GM19468 (cell line): ENCODE data around the gene GGA2.
"Not testable (repeated sequence)": the region's sequence is repeated elsewhere in the genome, so short reads cannot be mapped to it uniquely, and the experiment has no call there.

Source experiments
- ATAC-seq: cut with Tn5 transposase; IDR thresholded peaks from one replicate; pipeline ENCODE4 v1.9.1; 2021; ENCODE audit warnings: mild to moderate bottlenecking, moderate library complexity, moderate number of reproducible peaks; ENCODE audit not compliant: unreplicated experiment; ENCODE audit errors: extremely low read depth

Gene GGA2, protein sequence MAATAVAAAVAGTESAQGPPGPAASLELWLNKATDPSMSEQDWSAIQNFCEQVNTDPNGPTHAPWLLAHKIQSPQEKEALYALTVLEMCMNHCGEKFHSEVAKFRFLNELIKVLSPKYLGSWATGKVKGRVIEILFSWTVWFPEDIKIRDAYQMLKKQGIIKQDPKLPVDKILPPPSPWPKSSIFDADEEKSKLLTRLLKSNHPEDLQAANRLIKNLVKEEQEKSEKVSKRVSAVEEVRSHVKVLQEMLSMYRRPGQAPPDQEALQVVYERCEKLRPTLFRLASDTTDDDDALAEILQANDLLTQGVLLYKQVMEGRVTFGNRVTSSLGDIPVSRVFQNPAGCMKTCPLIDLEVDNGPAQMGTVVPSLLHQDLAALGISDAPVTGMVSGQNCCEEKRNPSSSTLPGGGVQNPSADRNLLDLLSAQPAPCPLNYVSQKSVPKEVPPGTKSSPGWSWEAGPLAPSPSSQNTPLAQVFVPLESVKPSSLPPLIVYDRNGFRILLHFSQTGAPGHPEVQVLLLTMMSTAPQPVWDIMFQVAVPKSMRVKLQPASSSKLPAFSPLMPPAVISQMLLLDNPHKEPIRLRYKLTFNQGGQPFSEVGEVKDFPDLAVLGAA

DNA sequence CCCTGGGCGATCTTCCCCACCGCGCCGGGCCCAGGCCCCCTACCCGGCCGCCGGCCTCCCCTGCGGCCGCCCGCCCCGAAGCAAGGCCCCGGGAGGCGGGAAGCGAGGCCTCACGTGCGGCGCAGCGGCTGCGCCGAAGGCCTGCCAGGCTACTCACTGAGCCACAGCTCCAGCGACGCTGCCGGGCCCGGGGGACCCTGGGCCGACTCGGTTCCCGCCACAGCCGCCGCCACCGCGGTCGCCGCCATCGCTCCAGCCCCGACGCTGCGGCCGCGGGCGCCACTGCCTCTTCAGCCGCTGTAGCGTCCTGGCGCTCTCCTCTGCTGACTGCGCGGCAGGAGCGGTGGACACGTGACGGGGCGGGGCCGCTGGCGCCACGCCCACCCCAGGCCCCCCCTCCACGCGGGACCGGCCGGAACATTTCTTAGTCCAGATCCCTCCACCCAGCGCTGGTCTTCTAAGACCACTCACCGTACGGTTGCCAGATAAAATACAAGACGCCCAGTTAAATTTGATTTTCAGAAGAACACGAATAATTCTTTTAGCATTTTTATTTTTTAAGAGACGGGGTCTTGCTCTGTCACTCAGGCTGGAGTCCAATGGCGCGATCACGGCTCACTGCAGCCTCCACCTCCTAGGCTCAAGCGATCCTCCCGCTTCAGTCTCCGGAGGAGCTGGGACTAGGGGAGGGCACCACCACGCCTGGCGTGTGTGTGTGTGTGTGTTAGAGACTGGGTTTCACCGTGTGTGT is at the start of gene GGA2:
Gene GGA2 (minus strand): TSS at position 331 of the 751 bp plus-strand sequence. CDS start 83 bp downstream, at position 248.
- ATAC-seq, result peak; percentile 28

DNA sequence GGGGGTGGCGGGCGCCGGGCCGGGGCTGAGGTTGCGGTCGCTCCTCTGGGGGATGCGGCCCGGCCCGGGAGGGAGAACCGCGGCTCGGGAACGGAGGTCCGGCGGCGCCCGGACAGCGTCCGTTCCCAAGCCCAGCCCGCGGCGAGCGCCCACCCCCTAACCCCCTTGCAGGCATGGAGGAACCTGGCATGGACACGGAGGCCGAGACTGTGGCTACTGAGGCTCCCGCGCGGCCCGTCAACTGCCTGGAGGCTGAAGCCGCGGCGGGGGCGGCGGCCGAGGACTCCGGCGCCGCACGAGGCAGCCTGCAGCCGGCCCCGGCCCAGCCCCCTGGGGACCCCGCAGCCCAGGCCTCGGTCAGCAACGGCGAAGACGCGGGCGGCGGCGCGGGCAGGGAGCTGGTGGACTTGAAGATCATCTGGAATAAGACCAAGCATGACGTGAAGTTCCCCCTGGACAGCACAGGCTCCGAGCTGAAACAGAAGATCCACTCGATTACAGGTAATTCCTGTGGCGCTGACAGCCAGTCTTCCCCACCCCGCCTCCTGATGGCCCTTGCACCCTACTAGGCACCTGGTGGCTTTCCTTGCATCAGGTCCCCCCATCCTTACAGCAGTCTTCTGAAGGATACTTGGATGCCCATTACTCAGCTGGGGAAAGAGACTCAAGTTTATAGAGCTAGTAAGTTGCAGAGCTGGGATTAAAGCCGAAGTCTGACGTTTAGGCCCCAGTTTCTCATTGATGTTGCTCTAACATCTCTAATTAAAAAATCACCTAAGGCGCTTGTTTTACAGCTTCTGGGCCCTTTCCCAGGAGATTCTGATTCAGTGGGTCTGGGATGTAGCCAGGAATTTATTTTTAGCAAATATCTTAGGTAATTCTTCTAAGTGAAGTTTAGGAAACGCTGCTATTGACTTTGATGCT is 47.7 kb upstream of the GGA2 start:
- no peak for ATAC-seq

DNA sequence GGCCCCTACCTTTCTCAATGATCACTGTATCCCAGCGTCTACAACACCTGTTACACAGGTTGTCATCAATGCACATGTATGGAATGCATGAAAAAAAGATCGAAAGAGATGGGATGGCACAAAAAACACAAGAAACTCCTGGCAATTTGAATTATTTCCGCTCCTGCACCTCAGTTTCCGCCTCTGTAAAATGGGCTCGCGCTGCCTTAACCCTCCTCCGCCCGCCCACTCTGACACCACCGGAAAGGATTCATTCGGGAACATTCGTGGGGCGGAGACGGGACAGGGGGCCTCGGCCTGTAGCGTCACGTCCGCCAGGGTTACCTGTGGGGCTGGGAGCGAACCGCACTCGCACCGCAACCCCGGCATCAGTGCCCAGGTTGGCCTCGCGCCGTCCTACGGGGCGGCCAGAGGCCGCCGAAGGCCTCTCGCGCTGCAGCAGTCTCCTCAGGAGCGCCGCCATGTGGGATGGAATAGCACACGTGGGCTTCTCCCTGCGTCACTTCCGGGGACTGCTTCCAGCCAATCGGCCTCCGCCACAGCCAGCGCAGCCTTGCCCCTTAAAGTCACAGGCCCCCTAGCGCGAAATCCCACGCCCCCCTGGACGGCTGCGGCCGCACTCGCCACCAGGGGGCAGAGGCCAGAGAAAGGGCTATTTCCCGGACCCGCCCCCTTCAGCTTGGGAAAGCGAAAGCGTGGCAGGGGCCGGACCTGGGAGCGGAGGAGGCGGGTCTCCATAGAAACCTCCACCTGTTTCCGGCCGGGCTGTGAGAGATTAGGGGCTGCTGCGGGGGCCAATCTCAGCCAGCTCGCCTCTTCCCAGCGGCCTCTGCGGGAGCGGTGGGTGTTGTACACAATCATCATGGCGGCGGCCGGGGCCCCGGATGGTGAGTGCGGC is 46.8 kb upstream of the GGA2 start, which contains the start of the genes EARS2 and UBFD1:
Gene EARS2 (minus strand): TSS at position 470 of the 898 bp plus-strand sequence. CDS start 7 bp downstream, at position 463.
Gene UBFD1 (plus strand): TSS at position 847 of the 898 bp plus-strand sequence. CDS start 16 bp downstream, at position 863.
- peak; percentile 85 for ATAC-seq

DNA sequence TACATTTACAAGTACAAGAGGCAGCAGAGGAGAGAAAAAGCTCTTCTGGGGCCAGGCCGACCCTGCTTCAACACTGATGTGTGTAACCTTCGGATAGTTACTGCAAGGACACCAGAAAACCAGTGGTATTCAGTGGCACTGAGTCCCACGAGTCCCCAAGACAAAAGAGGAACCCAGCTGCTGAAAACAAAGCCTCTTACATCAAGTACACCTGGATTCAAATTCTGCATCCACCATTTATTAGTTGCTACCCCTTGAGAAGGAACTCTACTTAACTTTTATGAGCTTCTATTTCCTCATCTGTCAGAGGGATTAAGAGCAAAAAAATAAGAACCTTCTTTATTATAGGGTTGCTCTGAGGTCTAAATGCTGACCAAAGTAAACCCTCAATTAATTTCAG is 44.2 kb upstream of the GGA2 start:
- ATAC-seq, result no peak

DNA sequence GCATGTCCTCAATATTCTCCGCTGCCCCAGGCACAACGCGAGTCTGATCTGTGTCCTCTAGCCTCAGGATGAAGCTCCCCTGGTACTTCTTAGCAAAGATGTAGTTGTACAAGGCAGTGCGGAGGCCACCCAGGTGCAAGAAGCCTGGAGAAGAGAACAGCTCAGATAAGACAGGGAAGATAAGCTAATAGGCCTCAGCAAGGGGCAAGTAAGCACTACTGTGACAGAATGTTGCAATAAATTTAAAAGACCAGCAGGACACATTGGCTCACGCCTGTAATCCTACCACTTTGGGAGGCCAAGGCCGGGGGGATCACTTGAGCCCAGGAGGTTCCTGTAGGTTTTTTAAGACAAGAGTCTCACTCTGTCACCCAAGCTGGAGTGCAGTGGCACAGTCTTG is 41.9 kb upstream of the GGA2 start:
- ATAC-seq, result no peak

DNA sequence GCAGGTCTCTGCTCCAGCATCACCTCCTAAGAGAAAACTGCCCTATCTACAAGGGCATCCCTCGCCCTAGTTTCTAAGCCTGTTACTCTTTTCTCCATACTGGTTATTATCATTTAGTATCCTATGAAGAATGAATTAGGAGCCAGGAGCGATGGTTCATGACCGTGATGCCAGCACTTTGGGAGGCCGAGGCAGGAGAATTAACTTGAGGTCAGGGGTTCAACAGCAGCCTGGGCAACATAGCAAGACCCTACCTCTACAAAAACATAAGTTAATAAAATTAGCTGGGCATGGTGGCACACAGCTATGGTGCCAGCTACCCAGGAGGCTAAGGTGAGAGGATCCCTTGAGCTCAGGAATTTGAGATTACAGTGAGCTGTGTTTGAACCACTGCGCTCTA is 39.6 kb upstream of the GGA2 start:
- no peak for ATAC-seq

DNA sequence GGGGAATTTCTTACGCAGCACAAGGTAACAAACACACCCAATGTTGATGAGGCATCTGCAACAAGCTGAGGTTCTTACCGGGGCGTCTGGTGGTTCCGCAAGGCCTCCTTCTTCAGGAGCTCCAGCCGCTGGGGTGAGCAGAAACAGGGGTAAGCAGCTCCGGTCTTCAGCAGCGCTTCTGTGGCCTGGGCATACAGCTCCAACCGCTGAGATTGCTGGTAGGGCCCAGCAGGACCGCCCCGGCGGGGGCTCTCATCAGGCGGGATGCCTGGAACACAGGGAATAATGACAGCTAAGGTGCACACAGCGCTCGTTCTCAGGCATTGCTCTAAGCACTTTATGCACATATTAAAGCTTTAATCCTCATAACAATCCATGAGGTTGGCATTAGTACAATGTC is 34.1 kb upstream of the GGA2 start:
- no peak for ATAC-seq

DNA sequence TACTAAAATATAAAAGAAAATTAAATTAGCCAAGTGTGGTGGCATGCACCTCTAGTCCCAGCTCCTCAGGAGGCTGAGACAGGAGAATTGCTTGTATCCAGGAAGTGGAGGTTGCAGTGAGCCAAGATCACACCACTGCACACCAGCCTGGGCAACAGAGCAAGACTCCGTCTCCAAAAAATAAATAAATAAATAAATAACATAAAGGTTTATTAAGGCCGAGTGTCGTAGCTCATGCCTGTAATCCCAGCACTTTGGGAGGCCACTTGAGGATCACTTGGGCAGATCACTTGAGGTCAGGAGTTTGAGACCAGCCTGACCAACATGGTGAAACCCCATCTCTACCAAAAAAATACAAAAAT is 30.5 kb upstream of the GGA2 start:
- ATAC-seq, result not testable (repeated sequence)

DNA sequence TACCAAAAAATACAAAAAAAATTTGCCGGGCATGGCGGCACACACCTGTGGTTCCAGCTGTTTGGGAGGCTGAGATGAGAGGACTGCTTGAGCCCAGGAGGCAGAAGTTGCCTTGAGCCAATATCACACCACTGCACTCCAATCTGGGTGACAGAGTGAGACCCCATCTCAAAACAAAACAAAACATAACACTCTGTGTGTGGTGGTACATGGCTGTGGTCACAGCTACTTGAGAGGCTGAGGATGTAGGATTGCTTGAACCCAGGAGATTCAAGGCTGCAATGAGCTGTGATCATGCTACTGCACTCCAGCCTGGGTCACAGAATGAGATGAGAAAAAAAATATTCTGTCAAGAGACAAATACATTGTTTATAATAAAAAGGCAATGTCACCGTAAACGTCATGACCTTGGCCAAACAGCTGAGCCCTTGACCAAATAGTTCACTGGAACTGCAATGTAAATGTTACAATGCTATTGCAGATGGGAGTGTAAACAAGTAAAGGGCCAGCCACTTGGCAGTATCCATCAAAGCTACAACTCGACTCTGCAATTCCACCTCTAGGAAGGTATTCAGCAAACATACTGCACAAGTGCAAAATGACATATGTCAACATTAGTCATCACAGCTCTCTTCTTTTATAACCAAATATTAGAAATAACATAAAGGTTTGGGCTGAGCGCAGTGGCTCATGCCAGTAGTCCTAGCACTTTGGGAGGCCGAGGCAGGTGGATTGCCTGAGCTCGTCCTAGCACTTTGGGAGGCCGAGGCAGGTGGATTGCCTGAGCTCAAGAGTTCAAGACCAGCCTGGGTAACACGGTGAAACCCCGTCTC is 29.9 kb upstream of the GGA2 start:
- ATAC-seq, result no peak

DNA sequence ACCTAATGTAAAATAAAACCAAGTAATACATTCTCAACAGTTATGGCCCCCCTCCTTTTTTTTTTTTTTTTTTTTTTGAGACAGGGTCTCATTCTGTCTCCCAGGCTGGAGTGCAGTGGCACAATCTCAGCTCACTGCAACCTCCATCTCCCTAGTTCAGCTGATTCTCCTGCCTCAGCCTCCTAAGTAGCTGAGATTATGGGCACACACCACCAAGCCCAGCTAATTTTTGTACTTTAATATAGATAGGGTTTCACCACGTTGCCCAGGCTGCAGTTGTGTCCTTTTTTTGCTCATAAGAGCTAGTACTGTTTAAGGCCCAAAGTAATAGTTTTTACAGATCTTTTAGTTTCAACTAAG is 28.6 kb upstream of the GGA2 start:
- no peak for ATAC-seq

DNA sequence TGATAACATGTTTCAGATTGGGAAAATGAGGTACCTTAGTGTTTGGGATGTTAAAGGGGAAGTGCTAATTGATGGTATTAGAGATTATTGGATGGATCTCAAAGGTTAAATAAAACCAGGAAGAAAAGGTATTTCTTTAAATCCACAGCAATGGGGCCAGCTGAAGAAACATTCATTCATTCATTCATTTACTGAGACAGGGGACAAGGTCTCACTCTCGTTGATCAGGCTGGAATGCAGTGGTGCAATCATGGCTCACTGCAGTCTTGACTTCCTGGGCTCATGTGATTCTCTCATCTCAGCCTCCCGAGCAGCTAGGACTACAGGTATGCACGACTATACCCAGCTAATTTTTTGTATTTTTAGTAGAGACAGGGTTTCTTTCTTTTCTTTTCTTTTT is 27.1 kb upstream of the GGA2 start:
- no peak for ATAC-seq

DNA sequence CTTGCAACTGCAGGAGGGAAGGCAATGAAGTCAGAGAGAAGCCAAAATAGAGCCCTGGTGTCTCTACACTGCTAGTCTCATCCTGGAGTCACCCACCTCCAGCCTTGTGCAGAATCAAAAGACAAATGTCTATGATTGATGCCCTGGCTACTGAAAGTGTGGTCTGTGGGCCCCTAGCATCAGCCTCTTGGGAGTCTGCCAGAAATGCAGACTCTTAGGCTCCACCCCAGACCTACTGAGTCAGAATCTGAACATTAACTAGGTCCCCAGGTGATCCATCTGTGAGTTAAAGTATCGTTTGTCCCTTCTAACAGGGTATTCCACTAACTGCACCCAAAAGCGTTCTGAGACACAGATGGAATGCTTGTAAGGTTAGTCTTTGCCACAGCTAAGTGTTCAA is 25.6 kb upstream of the GGA2 start:
- no peak for ATAC-seq

DNA sequence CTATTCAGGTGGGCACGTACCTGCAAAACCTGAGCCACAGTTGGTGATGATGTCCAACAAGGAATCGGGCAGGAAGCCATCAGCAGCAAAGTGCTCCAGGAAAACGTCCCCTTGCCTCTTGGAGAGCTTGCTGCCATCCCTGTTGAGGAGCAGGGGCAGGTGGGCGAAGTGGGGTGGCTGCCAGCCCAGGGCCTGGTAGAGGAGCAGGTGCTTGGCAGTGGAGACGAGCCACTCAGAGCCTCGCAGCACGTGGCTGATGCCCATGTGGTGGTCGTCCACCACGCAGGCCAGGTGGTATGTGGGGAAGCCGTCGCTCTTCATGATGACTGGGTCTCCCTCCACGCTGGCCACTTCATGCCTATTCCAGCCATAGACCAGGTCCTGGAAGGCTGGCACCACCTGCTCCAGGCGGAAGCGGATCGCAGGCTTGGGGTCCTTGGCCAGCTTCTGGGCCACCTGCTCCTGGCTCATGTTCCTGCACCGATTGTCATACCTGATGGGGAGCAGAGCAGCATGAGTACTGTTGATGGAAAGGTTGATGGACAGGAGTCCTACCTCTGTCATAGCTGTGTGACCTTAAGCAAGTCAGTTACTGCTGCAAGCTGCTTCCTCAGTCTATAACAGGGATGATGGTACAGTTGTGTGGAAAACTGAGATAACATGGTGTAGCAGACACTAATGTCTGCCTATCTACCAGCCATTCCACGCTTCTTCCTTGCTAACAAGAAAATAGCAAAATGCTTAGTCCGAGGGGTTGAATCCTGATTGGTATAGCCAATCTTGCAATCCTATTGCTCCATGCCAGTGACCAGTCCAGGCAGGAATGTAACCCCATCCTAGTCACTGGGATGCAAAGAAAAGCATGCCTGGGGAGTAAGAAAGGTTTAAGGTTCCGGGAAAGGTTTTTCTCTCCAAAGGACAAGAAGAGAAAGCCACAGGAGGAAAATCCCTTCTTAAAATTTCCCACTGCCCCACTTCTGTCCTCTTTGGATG is 24.9 kb upstream of the GGA2 start:
- ATAC-seq, result no peak

DNA sequence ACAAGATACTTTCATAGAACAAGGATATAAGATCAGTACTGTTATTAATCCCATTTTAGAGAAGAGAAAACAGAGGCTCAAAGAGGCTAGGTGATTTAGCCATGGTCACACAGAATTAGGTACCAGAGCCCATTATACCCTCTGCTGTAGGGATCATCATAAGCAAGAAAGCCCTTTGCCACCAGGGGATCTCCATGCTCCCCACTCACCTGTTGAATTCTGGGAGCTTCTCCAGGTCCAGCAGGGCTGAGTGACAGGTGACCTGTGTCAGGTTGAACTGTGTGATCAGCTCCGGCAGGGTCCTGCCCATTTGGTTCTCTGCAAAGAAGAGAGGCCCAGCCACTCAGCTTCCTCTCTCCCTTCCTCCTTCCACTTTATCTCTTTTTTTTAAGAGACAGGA is 22.2 kb upstream of the GGA2 start:
- no peak for ATAC-seq

DNA sequence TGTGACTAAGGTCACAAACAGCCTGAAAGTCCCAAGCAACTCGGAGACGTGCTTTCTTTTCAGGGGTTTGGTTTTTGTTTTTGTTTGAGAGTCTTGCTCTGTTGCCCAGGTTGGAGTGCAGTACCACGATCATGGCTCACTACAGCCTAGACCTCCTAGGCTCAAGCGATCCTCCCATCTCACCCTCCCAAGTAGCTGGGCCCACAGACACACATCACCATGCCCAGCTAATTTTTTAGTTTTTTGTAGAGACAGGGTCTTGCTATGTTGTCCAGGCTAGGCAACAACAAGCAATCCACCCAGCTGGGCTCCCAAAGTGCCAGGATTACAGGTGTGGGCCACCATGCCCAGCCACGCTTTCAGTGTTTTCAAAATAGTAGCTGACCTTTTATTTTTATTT is 19.8 kb upstream of the GGA2 start:
- no peak for ATAC-seq

DNA sequence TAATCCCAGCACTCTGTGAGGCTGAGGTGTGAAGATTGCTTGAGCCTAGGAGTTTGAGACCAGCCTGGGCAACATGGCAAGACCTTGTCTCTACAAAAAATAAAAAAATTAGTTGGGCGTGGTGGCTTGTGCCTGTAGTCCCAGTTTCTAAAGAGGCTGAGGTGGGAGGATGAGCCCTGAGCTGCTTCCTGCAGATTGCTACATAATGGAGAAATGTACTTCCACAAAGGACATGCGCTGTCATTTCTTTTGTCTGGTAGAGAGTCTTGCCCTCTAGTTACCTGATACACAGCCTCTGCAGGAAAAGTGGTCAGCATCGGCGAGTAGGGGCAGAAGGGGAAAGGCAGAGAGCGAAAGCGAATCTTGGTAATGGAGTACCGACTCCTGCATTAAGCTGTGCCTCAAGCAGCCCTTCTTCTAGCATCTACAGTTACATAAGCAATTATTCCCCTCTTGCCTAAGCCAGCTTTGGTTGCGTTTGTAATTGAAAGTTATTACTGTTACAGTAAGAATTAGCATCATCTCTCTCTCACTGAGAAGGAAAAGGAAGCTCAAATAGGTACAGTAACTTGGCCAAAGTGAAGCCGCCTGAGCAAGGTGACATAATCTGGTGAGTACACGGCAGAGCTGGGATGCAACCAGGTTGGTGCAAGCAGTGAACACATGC is 18.5 kb upstream of the GGA2 start:
- ATAC-seq, result no peak
